WTC11 (cell line): ENCODE measurements around the gene BCL2L11. TPM values are rescaled to one million over a fixed set of nuclear protein-coding genes. Genes with fewer than 3 reads are reported as not detected.

Experiments
- ATAC-seq: fragments of 200-7000 bp; cut with Tn5 transposase; 2 replicates; pipeline ENCODE4 v1.10.0; 2021; ENCODE audit warnings: mild to moderate bottlenecking, moderate library complexity
- Bru-seq: library from RNA; stranded (reverse); fragments of 400-500 nt; gene quantifications from one replicate; lab custom pipeline; 2021; lab: Mats Ljungman, UMichigan
- CTCF ChIA-PET: fragments of 300-600 bp; sonication (Branson Sonifier 250); formaldehyde crosslinking; loops from one replicate; lab custom pipeline; 2021; ENCODE audit warnings: antibody characterized with exemption; lab: Charles Lee
- POLR2A ChIA-PET: fragments of 350-600 bp; sonication (Branson Sonifier 250); formaldehyde crosslinking; loops from one replicate; lab custom pipeline; 2021; ENCODE audit warnings: antibody characterized with exemption; lab: Charles Lee
- DNase-seq: peaks from one replicate; pipeline ENCODE4 v3.0.0; 2021; ENCODE audit warnings: low spot score
- H3K27ac Mint-ChIP-seq: 2 replicates; pipeline ENCODE4 v1.8.0; 2021; ENCODE audit warnings: mixed read lengths
- H3K27me3 Mint-ChIP-seq: 2 replicates; pipeline ENCODE4 v1.8.0; 2021; ENCODE audit warnings: low read depth, mild to moderate bottlenecking, moderate library complexity, mixed read lengths
- H3K36me3 Mint-ChIP-seq: 2 replicates; pipeline ENCODE4 v1.8.0; 2021; ENCODE audit warnings: mixed read lengths
- H3K4me1 Mint-ChIP-seq: 2 replicates; pipeline ENCODE4 v1.8.0; 2022; ENCODE audit warnings: mixed read lengths
- H3K4me3 Mint-ChIP-seq: 2 replicates; pipeline ENCODE4 v1.8.0; 2021; ENCODE audit warnings: mild to moderate bottlenecking, moderate library complexity, mixed read lengths
- H3K9me3 Mint-ChIP-seq: 2 replicates; pipeline ENCODE4 v1.8.0; 2021; ENCODE audit warnings: mixed read lengths
- ESRRA ChIP-seq: sonication (generic); formaldehyde crosslinking; IDR thresholded peaks from 2 replicates; pipeline ENCODE4 v1.8.1; 2022; ENCODE audit warnings: mild to moderate bottlenecking, missing genetic modification reagents, borderline replicate concordance
- FOXK1 ChIP-seq: sonication (generic); formaldehyde crosslinking; IDR thresholded peaks from 2 replicates; pipeline ENCODE4 v1.8.0; 2022; ENCODE audit warnings: mild to moderate bottlenecking, moderate library complexity, missing genetic modification reagents
- FOXP1 ChIP-seq: sonication (generic); formaldehyde crosslinking; IDR thresholded peaks from 2 replicates; pipeline ENCODE4 v1.8.0; 2022; ENCODE audit warnings: missing genetic modification reagents, mild to moderate bottlenecking, moderate library complexity, borderline replicate concordance
- GABPB1 ChIP-seq: sonication (generic); formaldehyde crosslinking; IDR thresholded peaks from 2 replicates; pipeline ENCODE4 v1.8.1; 2023; ENCODE audit warnings: mild to moderate bottlenecking, missing genetic modification reagents
- GRHL2 ChIP-seq: fragments of 250-450 bp; sonication (Bioruptor Pico); IDR thresholded peaks from 2 replicates; pipeline ENCODE4 v1.8.0; 2022; ENCODE audit warnings: mild to moderate bottlenecking, moderate library complexity; ENCODE audit not compliant: insufficient replicate concordance, severe bottlenecking
- GTF2I ChIP-seq: fragments of 250-450 bp; sonication (Bioruptor Pico); conservative IDR thresholded peaks from 2 replicates; pipeline ENCODE4 v1.4.0; 2021; ENCODE audit warnings: mild to moderate bottlenecking
- JUN ChIP-seq: sonication (generic); formaldehyde crosslinking; IDR thresholded peaks from 2 replicates; pipeline ENCODE4 v1.8.0; 2023; ENCODE audit warnings: mild to moderate bottlenecking, missing genetic modification reagents
- KAT7 ChIP-seq: sonication (generic); formaldehyde crosslinking; IDR thresholded peaks from 2 replicates; pipeline ENCODE4 v1.8.1; 2023; ENCODE audit warnings: missing genetic modification reagents, mild to moderate bottlenecking, borderline replicate concordance
- MXD4 ChIP-seq: fragments of 250-450 bp; sonication (Bioruptor Pico); IDR thresholded peaks from 2 replicates; pipeline ENCODE4 v1.8.0; 2021; ENCODE audit warnings: mild to moderate bottlenecking, moderate library complexity, borderline replicate concordance
- NFE2L1 ChIP-seq: sonication (generic); formaldehyde crosslinking; IDR thresholded peaks from 2 replicates; pipeline ENCODE4 v1.8.1; 2023; ENCODE audit warnings: missing genetic modification reagents
- PRRX2 ChIP-seq: fragments of 250-450 bp; sonication (Bioruptor Pico); IDR thresholded peaks from 2 replicates; pipeline ENCODE4 v1.8.0; 2021; ENCODE audit warnings: mild to moderate bottlenecking
- SMAD3 ChIP-seq: sonication (generic); formaldehyde crosslinking; IDR thresholded peaks from 2 replicates; pipeline ENCODE4 v1.8.0; 2022; ENCODE audit warnings: missing genetic modification reagents, mild to moderate bottlenecking, borderline replicate concordance
- SOX15 ChIP-seq: fragments of 250-450 bp; sonication (Bioruptor Pico); IDR thresholded peaks from 2 replicates; pipeline ENCODE4 v1.9.0; 2021; ENCODE audit warnings: mild to moderate bottlenecking
- SP1 ChIP-seq: sonication (generic); formaldehyde crosslinking; conservative IDR thresholded peaks from 2 replicates; pipeline ENCODE4 v1.8.1; 2022; ENCODE audit warnings: missing genetic modification reagents
- TP53 ChIP-seq: sonication (generic); formaldehyde crosslinking; IDR thresholded peaks from 2 replicates; pipeline ENCODE4 v1.8.1; 2023; ENCODE audit warnings: mild to moderate bottlenecking, missing genetic modification reagents
- ZNF263 ChIP-seq: sonication (generic); formaldehyde crosslinking; IDR thresholded peaks from 2 replicates; pipeline ENCODE4 v1.8.1; 2022; ENCODE audit warnings: low read depth, mild to moderate bottlenecking, moderate library complexity, missing genetic modification reagents
- ZNF416 ChIP-seq: fragments of 250-450 bp; sonication (Bioruptor Pico); IDR thresholded peaks from 2 replicates; pipeline ENCODE4 v1.9.0; 2021; ENCODE audit warnings: mild to moderate bottlenecking, inconsistent platforms
- ZNF423 ChIP-seq: fragments of 250-450 bp; sonication (Bioruptor Pico); IDR thresholded peaks from 2 replicates; pipeline ENCODE4 v2.1.2; 2022; ENCODE audit warnings: mild to moderate bottlenecking, moderate library complexity
- ZNF671 ChIP-seq: fragments of 250-450 bp; sonication (Bioruptor Pico); IDR thresholded peaks from 2 replicates; pipeline ENCODE4 v1.8.0; 2021; ENCODE audit warnings: mild to moderate bottlenecking
- long read RNA-seq, 3 experiments: library from RNA in 1 of 3; library from capped mRNA in 1 of 3; library from polyadenylated mRNA in 1 of 3; unstranded in 2 of 3; stranded (forward) in 1 of 3; transcript quantifications; one replicate each; pipeline ENCODE4 v2.0.0, GENCODE V29; 2021
- total RNA-seq: library from RNA; stranded (reverse); gene quantifications from 3 replicates; pipeline ENCODE4 v1.2.3, GENCODE V29; 2021
- TF ChIP-seq, protein P1 (sequence below): sonication (generic); formaldehyde crosslinking; IDR thresholded peaks from 2 replicates; pipeline ENCODE4 v1.8.1; 2022; ENCODE audit warnings: missing genetic modification reagents, borderline replicate concordance
- TF ChIP-seq, protein P2 (sequence below): sonication (generic); formaldehyde crosslinking; conservative IDR thresholded peaks from 2 replicates; pipeline ENCODE4 v1.8.1; 2022; ENCODE audit warnings: mild to moderate bottlenecking, missing genetic modification reagents
- TF ChIP-seq, protein P3 (sequence below): sonication (generic); formaldehyde crosslinking; IDR thresholded peaks from 2 replicates; pipeline ENCODE4 v1.8.0; 2022; ENCODE audit warnings: mild to moderate bottlenecking, missing genetic modification reagents
- TF ChIP-seq, protein P4 (sequence below): sonication (generic); formaldehyde crosslinking; IDR thresholded peaks from 2 replicates; pipeline ENCODE4 v1.8.0; 2023; ENCODE audit warnings: missing genetic modification reagents
- TF ChIP-seq, protein P5 (sequence below): sonication (generic); formaldehyde crosslinking; IDR thresholded peaks from 2 replicates; pipeline ENCODE4 v1.8.0; 2022; ENCODE audit warnings: mild to moderate bottlenecking, missing genetic modification reagents
- TF ChIP-seq, protein P6 (sequence below): sonication (generic); formaldehyde crosslinking; IDR thresholded peaks from 2 replicates; pipeline ENCODE4 v1.8.0; 2022; ENCODE audit warnings: mild to moderate bottlenecking, missing genetic modification reagents
- TF ChIP-seq, protein P7 (sequence below): sonication (generic); formaldehyde crosslinking; IDR thresholded peaks from 2 replicates; pipeline ENCODE4 v1.8.1; 2022; ENCODE audit warnings: mild to moderate bottlenecking, moderate library complexity, missing genetic modification reagents
- TF ChIP-seq, protein P8 (sequence below): sonication (generic); formaldehyde crosslinking; IDR thresholded peaks from 2 replicates; pipeline ENCODE4 v1.8.1; 2022; ENCODE audit warnings: mild to moderate bottlenecking, missing genetic modification reagents, moderate library complexity, borderline replicate concordance

Gene BCL2L11, protein sequence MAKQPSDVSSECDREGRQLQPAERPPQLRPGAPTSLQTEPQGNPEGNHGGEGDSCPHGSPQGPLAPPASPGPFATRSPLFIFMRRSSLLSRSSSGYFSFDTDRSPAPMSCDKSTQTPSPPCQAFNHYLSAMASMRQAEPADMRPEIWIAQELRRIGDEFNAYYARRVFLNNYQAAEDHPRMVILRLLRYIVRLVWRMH
- 19.3 to 20.8 TPM (median 20.7 TPM) in 3 replicates for total RNA-seq
- Bru-seq, nascent RNA: percentile 89 among the genes with signal in this experiment
- long read RNA-seq, experiment 1, full-length matches to known transcripts: 8 of 46 reads
- long read RNA-seq, experiment 1, partial matches to known transcripts: 3 of 46 reads
- long read RNA-seq, experiment 1, other reads (novel, unspliced or antisense): 35 of 46 reads
- long read RNA-seq, experiment 2, full-length matches to known transcripts: 8 of 23 reads
- long read RNA-seq, experiment 2, partial matches to known transcripts: 0 of 23 reads
- long read RNA-seq, experiment 2, other reads (novel, unspliced or antisense): 15 of 23 reads
- long read RNA-seq, experiment 3, partial matches to known transcripts: 0 of 2 reads
- long read RNA-seq, experiment 3, other reads (novel, unspliced or antisense): 2 of 2 reads

DNA sequence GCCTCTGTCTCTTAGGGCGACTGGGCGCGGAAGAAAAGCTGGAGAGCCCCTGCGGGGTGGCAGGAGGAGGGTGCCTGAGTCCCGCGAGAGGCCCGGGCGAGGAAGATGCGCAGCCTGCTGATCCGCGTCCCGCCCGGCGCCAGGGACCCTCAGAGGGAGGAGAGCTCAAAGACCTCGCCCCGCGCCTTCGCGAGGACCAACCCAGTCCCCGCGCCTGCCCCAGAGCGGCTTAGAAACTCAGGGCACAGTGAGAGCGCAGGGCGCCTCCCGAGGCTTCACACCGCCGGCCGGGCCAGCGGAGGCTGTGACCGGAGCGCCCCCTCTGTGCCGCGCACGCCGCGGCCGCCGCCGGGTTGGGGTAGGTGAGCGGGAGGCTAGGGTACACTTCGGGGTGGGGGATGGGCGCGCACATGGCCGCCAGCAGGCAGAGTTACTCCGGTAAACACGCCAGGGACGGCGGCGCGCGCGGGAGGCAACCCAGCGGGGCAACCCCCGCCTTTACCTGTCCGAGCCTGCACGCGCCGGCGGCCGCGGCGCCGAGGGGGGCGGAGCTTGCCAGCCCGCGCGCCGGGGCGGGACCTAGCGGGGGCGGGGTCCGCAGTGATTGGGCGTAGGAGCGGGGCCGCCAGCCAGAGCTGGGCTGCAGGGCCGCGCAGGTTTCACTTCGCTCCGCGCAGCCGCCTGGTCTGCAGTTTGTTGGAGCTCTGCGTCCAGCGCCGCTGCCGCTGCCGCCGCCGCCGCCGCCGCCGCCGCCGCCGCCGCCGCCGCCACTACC lies at the start of gene BCL2L11:
Gene BCL2L11 (plus strand): TSS at position 662 of the 775 bp plus-strand sequence. CDS start 2,832 bp downstream, outside the sequence.
- peak; percentile 60 for ATAC-seq
- peaks cover 39% of the 10 kb centered on the region for H3K4me1 Mint-ChIP-seq
- TF ChIP-seq ZNF671 (CRISPR knock-in tag) (no peak), GABPB1 (CRISPR knock-in tag) (peak; percentile 84), ZNF423 (no peak), GRHL2 (CRISPR knock-in tag) (no peak), FOXP1 (CRISPR knock-in tag) (peak; percentile 80; the same call in 1 of the 2 replicates), KAT7 (CRISPR knock-in tag) (0 out of 2 replicates have a peak, but pooled peaks have one; percentile 70), SMAD3 (CRISPR knock-in tag) (peak; percentile 40; the same call in 1 of the 2 replicates), FOXK1 (CRISPR knock-in tag) (peak; percentile 88), SP1 (CRISPR knock-in tag) (peak; percentile 68), PRRX2 (no peak), TP53 (peak; percentile 61; the same call in 1 of the 2 replicates), JUN (0 out of 2 replicates have a peak, but pooled peaks have one; percentile 42), MXD4 (CRISPR knock-in tag) (no peak), GTF2I (CRISPR knock-in tag) (no peak), ZNF416 (CRISPR knock-in tag) (peak; percentile 13; the same call in 1 of the 2 replicates), ESRRA (CRISPR knock-in tag) (peak; percentile 37), ZNF263 (peak; percentile 53; the same call in 1 of the 2 replicates), SOX15 (CRISPR knock-in tag) (no peak), NFE2L1 (CRISPR knock-in tag) (no peak)
- TF ChIP-seq, protein P1, sequence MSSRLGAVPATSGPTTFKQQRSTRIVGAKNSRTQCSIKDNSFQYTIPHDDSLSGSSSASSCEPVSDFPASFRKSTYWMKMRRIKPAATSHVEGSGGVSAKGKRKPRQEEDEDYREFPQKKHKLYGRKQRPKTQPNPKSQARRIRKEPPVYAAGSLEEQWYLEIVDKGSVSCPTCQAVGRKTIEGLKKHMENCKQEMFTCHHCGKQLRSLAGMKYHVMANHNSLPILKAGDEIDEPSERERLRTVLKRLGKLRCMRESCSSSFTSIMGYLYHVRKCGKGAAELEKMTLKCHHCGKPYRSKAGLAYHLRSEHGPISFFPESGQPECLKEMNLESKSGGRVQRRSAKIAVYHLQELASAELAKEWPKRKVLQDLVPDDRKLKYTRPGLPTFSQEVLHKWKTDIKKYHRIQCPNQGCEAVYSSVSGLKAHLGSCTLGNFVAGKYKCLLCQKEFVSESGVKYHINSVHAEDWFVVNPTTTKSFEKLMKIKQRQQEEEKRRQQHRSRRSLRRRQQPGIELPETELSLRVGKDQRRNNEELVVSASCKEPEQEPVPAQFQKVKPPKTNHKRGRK (CRISPR knock-in tag): no peak
- TF ChIP-seq, protein P2, sequence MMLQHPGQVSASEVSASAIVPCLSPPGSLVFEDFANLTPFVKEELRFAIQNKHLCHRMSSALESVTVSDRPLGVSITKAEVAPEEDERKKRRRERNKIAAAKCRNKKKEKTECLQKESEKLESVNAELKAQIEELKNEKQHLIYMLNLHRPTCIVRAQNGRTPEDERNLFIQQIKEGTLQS (CRISPR knock-in tag): no peak
- TF ChIP-seq, protein P3, sequence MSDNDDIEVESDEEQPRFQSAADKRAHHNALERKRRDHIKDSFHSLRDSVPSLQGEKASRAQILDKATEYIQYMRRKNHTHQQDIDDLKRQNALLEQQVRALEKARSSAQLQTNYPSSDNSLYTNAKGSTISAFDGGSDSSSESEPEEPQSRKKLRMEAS (CRISPR knock-in tag): peak; percentile 94
- TF ChIP-seq, protein P4, sequence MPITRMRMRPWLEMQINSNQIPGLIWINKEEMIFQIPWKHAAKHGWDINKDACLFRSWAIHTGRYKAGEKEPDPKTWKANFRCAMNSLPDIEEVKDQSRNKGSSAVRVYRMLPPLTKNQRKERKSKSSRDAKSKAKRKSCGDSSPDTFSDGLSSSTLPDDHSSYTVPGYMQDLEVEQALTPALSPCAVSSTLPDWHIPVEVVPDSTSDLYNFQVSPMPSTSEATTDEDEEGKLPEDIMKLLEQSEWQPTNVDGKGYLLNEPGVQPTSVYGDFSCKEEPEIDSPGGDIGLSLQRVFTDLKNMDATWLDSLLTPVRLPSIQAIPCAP (CRISPR knock-in tag): no peak; the same call in 1 of the 2 replicates
- TF ChIP-seq, protein P5, sequence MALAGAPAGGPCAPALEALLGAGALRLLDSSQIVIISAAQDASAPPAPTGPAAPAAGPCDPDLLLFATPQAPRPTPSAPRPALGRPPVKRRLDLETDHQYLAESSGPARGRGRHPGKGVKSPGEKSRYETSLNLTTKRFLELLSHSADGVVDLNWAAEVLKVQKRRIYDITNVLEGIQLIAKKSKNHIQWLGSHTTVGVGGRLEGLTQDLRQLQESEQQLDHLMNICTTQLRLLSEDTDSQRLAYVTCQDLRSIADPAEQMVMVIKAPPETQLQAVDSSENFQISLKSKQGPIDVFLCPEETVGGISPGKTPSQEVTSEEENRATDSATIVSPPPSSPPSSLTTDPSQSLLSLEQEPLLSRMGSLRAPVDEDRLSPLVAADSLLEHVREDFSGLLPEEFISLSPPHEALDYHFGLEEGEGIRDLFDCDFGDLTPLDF: peak; percentile 68; the same call in 1 of the 2 replicates
- TF ChIP-seq, protein P6, sequence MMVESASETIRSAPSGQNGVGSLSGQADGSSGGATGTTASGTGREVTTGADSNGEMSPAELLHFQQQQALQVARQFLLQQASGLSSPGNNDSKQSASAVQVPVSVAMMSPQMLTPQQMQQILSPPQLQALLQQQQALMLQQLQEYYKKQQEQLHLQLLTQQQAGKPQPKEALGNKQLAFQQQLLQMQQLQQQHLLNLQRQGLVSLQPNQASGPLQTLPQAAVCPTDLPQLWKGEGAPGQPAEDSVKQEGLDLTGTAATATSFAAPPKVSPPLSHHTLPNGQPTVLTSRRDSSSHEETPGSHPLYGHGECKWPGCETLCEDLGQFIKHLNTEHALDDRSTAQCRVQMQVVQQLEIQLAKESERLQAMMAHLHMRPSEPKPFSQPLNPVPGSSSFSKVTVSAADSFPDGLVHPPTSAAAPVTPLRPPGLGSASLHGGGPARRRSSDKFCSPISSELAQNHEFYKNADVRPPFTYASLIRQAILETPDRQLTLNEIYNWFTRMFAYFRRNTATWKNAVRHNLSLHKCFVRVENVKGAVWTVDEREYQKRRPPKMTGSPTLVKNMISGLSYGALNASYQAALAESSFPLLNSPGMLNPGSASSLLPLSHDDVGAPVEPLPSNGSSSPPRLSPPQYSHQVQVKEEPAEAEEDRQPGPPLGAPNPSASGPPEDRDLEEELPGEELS (CRISPR knock-in tag): peak; percentile 75
- TF ChIP-seq, protein P7, sequence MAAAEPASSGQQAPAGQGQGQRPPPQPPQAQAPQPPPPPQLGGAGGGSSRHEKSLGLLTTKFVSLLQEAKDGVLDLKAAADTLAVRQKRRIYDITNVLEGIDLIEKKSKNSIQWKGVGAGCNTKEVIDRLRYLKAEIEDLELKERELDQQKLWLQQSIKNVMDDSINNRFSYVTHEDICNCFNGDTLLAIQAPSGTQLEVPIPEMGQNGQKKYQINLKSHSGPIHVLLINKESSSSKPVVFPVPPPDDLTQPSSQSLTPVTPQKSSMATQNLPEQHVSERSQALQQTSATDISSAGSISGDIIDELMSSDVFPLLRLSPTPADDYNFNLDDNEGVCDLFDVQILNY: 0 out of 2 replicates have a peak, but pooled peaks have one; percentile 80
- TF ChIP-seq, protein P8, sequence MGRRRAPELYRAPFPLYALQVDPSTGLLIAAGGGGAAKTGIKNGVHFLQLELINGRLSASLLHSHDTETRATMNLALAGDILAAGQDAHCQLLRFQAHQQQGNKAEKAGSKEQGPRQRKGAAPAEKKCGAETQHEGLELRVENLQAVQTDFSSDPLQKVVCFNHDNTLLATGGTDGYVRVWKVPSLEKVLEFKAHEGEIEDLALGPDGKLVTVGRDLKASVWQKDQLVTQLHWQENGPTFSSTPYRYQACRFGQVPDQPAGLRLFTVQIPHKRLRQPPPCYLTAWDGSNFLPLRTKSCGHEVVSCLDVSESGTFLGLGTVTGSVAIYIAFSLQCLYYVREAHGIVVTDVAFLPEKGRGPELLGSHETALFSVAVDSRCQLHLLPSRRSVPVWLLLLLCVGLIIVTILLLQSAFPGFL (CRISPR knock-in tag): 0 out of 2 replicates have a peak, but pooled peaks have one; percentile 69

More for the DNA sequence above, at the start of gene BCL2L11:
- Mint-ChIP-seq H3K9me3 (no peaks in the 10 kb centered on the region), H3K27ac (peak within 1 kb of the TSS; percentile 87), H3K36me3 (peaks cover 16% of the 10 kb centered on the region), H3K27me3 (peaks cover 54% of the 10 kb centered on the region), H3K4me3 (peak within 1 kb of the TSS; percentile 84)
- ChIA-PET CTCF (interaction anchor here (0.7 to 2.1 kb wide), 6 partner anchors 13 to 105 kb away, joined by 3 to 7 read pairs (median 4); no protein-coding TSS in a partner anchor), POLR2A (interaction anchor here (1.0 to 1.7 kb wide), 3 partner anchors 13 to 82 kb away, joined by 3 to 5 read pairs (median 4); no protein-coding TSS in a partner anchor)
- DNase-seq: peak; percentile 93
